HepG2 (cell line): ENCODE results near the gene ZNF433. TPM values are rescaled to one million over a fixed set of nuclear protein-coding genes. Genes with fewer than 3 reads are reported as not detected.
A peak's percentile ranks its signal among the peaks of the same experiment; 100 is the strongest.

Experiments used
- ARNTL ChIP-seq: sonication (generic); formaldehyde crosslinking; IDR thresholded peaks from 2 replicates; pipeline ENCODE4 v1.4.0; 2020; ENCODE audit warnings: mild to moderate bottlenecking, missing genetic modification reagents
- GATA4 ChIP-seq: sonication (generic); IDR thresholded peaks from 2 replicates; pipeline ENCODE4 v1.6.1; 2016; ENCODE audit warnings: antibody characterized with exemption, low read depth, borderline replicate concordance
- JUND ChIP-seq: sonication (generic); formaldehyde crosslinking; IDR thresholded peaks from 2 replicates; pipeline ENCODE4 v1.8.0; 2022; ENCODE audit warnings: mild to moderate bottlenecking, missing genetic modification reagents
- LCORL ChIP-seq, 2 experiments: fragments of 450-650 bp in 1 of 2; sonication (generic) in 1 of 2; formaldehyde crosslinking in 1 of 2; IDR thresholded peaks; 2 replicates each; pipeline versions ENCODE4 v1.5.0 to v1.6.1; 2017 to 2020; ENCODE audit warnings: antibody characterized with exemption in 1 of 2, missing genetic modification reagents in 1 of 2
- NFATC3 ChIP-seq: sonication (generic); formaldehyde crosslinking; IDR thresholded peaks from 2 replicates; pipeline ENCODE4 v1.5.1; 2020; ENCODE audit warnings: mild to moderate bottlenecking, missing genetic modification reagents
- NFE2 ChIP-seq: sonication (generic); formaldehyde crosslinking; IDR thresholded peaks from 2 replicates; pipeline ENCODE4 v1.4.0; 2020; ENCODE audit warnings: missing genetic modification reagents
- RBAK ChIP-seq: sonication (generic); formaldehyde crosslinking; IDR thresholded peaks from 2 replicates; pipeline ENCODE4 v1.5.1; 2020; ENCODE audit warnings: mild to moderate bottlenecking, missing genetic modification reagents
- RBFOX2 ChIP-seq: fragments of 200-400 bp; formaldehyde crosslinking; IDR thresholded peaks from 2 replicates; pipeline ENCODE4 v1.6.1; 2017; ENCODE audit warnings: low read depth, mild to moderate bottlenecking, low read length
- RNF2 ChIP-seq: fragments of 450-650 bp; conservative IDR thresholded peaks from 2 replicates; pipeline ENCODE4 v1.6.1; 2016; ENCODE audit warnings: low read depth
- SOX13 ChIP-seq, 3 experiments: fragments of 450-650 bp in 1 of 3; sonication (generic) in 1 of 3; formaldehyde crosslinking in 1 of 3; IDR thresholded peaks in 2 of 3; conservative IDR thresholded peaks in 1 of 3; 2 replicates each; pipeline versions ENCODE4 v1.5.0 to v1.6.1; 2016 to 2020; ENCODE audit warnings: antibody characterized with exemption in 1 of 3, mild to moderate bottlenecking in 1 of 3, missing compliant biosample characterization in 1 of 3, missing genetic modification reagents in 1 of 3, moderate library complexity in 1 of 3
- XRCC5 ChIP-seq: fragments of 200-400 bp; formaldehyde crosslinking; optimal IDR thresholded peaks from 2 replicates; pipeline ENCODE3; 2017; ENCODE audit warnings: mild to moderate bottlenecking, low read length
- ZFY ChIP-seq: sonication (generic); formaldehyde crosslinking; IDR thresholded peaks from 2 replicates; pipeline ENCODE4 v1.4.0; 2020; ENCODE audit warnings: missing genetic modification reagents
- ZNF543 ChIP-seq: sonication (generic); formaldehyde crosslinking; IDR thresholded peaks from 2 replicates; pipeline ENCODE4 v1.4.0; 2020; ENCODE audit warnings: mild to moderate bottlenecking, missing genetic modification reagents
- polyA plus RNA-seq, 8 experiments: library from polyadenylated mRNA; depleted of rRNA in 3 of 8; stranded (reverse) in 7 of 8; unstranded in 1 of 8; fragments of >200 nt; fragmentation: Illumina TruSeq in 4 of 8; extraction: Trizol in 4 of 8; gene quantifications; 2 replicates each; pipeline versions ENCODE4 v1.2.1 to v1.2.3, GENCODE V29; 2011 to 2016; ENCODE audit warnings: low read depth in 4 of 8, missing spikeins in 1 of 8, mixed read lengths in 1 of 8; ENCODE audit not compliant: insufficient read depth in 1 of 8
- total RNA-seq, 5 experiments: library from RNA; depleted of rRNA; stranded (reverse); fragments of >200 nt; fragmentation: Illumina TruSeq; extraction: Trizol; gene quantifications; 2 replicates each; pipeline ENCODE4 v1.2.3, GENCODE V29; 2016; ENCODE audit warnings: low read depth in 1 of 5
- TF ChIP-seq, protein P1 (sequence below): sonication (generic); formaldehyde crosslinking; conservative IDR thresholded peaks from 2 replicates; pipeline ENCODE4 v1.8.0; 2022; ENCODE audit warnings: low read depth, missing genetic modification reagents
- TF ChIP-seq, protein P2 (sequence below): IDR thresholded peaks from 2 replicates; pipeline ENCODE4 v1.6.1; 2016; ENCODE audit warnings: missing compliant biosample characterization, missing genetic modification reagents, borderline replicate concordance
- TF ChIP-seq, protein P3 (sequence below): sonication (generic); formaldehyde crosslinking; IDR thresholded peaks from 2 replicates; pipeline ENCODE4 v1.9.0; 2021; ENCODE audit warnings: missing genetic modification reagents, borderline replicate concordance
- TF ChIP-seq, protein P4 (sequence below): sonication (generic); formaldehyde crosslinking; IDR thresholded peaks from 2 replicates; pipeline ENCODE4 v1.9.0; 2022; ENCODE audit warnings: low read depth, missing genetic modification reagents

ZNF433 gene
- total and polyA plus RNA-seq, 2 of the 13 experiments (the other 11 are each of a cell fraction or from before 2014, with no cell fraction given) = 1.8 to 4.9 TPM

DNA sequence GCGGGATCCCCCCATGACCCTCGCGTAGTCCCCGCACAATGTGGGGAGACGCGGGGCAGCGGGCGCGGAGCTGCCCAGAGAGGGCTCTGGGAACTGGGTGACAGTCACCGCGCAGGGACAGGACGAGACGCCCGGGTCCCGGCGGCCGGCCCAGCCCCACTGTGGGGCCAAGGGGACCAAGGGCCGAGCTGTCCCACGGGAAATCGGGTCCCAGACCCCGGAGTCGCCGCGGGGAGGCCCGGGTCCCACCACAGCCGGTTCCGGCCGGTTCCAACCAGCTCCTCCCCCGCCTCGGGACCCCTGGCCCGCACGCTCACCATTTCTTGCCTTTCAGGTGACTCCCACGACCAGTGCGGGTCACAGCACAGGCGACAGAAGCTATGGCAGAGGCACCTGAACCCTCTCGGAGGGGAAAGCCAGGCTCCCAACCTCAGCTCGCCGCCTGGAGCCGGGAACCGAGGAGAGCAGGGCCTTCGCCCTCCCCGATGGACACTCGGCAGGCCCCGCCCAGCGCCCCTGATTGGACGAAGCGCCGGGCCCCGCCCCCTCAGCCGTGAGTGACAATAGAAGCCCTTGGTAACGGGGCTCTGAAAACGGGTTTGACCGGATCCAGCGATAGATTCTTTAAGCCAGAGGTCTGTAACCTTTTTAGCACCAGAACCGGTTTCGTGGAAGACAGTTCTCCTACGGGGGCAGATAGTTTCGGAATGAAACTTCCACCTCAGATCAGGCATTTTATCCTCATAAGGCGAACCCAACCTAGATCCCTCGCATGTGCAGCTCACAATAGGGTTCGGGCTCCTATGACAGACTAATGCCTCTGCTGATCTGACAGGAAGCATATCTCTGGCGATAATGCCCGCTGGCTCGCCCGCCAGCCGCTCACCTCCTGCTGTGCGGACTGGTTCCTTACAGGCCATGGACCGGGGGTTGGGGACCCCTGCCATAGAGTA, at the start of gene ZNF433 (continued):
- peak; percentile 71 for TF ChIP-seq RBFOX2
- TF ChIP-seq RNF2 = no peak
- TF ChIP-seq ZFY (CRISPR knock-in tag) = peak; percentile 84; the same call in 1 of the 2 replicates
- peak; percentile 25; the same call in 1 of the 2 replicates for TF ChIP-seq GATA4
- TF ChIP-seq, protein P1, sequence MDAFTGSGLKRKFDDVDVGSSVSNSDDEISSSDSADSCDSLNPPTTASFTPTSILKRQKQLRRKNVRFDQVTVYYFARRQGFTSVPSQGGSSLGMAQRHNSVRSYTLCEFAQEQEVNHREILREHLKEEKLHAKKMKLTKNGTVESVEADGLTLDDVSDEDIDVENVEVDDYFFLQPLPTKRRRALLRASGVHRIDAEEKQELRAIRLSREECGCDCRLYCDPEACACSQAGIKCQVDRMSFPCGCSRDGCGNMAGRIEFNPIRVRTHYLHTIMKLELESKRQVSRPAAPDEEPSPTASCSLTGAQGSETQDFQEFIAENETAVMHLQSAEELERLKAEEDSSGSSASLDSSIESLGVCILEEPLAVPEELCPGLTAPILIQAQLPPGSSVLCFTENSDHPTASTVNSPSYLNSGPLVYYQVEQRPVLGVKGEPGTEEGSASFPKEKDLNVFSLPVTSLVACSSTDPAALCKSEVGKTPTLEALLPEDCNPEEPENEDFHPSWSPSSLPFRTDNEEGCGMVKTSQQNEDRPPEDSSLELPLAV (CRISPR knock-in tag) = peak; percentile 63; the same call in 1 of the 2 replicates
- no peak for TF ChIP-seq NFE2 (CRISPR knock-in tag)
- TF ChIP-seq JUND (CRISPR knock-in tag) = 0 out of 2 replicates have a peak, but pooled peaks have one; percentile 26
- TF ChIP-seq XRCC5 = peak; percentile 42
- TF ChIP-seq, protein P2, sequence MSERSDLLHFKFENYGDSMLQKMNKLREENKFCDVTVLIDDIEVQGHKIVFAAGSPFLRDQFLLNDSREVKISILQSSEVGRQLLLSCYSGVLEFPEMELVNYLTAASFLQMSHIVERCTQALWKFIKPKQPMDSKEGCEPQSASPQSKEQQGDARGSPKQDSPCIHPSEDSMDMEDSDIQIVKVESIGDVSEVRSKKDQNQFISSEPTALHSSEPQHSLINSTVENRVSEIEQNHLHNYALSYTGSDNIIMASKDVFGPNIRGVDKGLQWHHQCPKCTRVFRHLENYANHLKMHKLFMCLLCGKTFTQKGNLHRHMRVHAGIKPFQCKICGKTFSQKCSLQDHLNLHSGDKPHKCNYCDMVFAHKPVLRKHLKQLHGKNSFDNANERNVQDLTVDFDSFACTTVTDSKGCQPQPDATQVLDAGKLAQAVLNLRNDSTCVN (CRISPR knock-in tag) = no peak
- 0 out of 2 replicates have a peak, but pooled peaks have one; percentile 54 for TF ChIP-seq NFATC3 (CRISPR knock-in tag)
- TF ChIP-seq ARNTL (CRISPR knock-in tag) = peak; percentile 39; the same call in 1 of the 2 replicates
- no peak for TF ChIP-seq LCORL (IDR thresholded peaks at IDR 0.05)
- TF ChIP-seq LCORL (CRISPR knock-in tag; IDR thresholded peaks at IDR 0.05) = 0 out of 2 replicates have a peak, but pooled peaks have one; percentile 33
- TF ChIP-seq, protein P3, sequence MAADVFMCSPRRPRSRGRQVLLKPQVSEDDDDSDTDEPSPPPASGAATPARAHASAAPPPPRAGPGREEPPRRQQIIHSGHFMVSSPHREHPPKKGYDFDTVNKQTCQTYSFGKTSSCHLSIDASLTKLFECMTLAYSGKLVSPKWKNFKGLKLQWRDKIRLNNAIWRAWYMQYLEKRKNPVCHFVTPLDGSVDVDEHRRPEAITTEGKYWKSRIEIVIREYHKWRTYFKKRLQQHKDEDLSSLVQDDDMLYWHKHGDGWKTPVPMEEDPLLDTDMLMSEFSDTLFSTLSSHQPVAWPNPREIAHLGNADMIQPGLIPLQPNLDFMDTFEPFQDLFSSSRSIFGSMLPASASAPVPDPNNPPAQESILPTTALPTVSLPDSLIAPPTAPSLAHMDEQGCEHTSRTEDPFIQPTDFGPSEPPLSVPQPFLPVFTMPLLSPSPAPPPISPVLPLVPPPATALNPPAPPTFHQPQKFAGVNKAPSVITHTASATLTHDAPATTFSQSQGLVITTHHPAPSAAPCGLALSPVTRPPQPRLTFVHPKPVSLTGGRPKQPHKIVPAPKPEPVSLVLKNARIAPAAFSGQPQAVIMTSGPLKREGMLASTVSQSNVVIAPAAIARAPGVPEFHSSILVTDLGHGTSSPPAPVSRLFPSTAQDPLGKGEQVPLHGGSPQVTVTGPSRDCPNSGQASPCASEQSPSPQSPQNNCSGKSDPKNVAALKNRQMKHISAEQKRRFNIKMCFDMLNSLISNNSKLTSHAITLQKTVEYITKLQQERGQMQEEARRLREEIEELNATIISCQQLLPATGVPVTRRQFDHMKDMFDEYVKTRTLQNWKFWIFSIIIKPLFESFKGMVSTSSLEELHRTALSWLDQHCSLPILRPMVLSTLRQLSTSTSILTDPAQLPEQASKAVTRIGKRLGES = peak; percentile 3; the same call in 1 of the 2 replicates
- TF ChIP-seq ZNF543 (CRISPR knock-in tag) = 0 out of 2 replicates have a peak, but pooled peaks have one; percentile 72
- TF ChIP-seq RBAK (CRISPR knock-in tag) = no peak
- TF ChIP-seq, protein P4, sequence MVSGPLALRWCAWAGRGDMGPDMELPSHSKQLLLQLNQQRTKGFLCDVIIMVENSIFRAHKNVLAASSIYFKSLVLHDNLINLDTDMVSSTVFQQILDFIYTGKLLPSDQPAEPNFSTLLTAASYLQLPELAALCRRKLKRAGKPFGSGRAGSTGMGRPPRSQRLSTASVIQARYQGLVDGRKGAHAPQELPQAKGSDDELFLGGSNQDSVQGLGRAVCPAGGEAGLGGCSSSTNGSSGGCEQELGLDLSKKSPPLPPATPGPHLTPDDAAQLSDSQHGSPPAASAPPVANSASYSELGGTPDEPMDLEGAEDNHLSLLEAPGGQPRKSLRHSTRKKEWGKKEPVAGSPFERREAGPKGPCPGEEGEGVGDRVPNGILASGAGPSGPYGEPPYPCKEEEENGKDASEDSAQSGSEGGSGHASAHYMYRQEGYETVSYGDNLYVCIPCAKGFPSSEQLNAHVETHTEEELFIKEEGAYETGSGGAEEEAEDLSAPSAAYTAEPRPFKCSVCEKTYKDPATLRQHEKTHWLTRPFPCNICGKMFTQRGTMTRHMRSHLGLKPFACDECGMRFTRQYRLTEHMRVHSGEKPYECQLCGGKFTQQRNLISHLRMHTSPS (CRISPR knock-in tag) = no peak
- no peak for TF ChIP-seq SOX13 (IDR thresholded peaks at IDR 0.05)
- 0 out of 4 replicates have a peak, but pooled peaks of 1 of the 2 experiments have one; percentile 20 for TF ChIP-seq SOX13 (CRISPR knock-in tag; conservative IDR thresholded peaks at IDR 0.05 in 1 of 2, IDR thresholded peaks at IDR 0.05 in 1 of 2)
